Measurements from ENCODE around the gene DLL4. TPM values are rescaled to one million over a fixed set of nuclear protein-coding genes. Genes with fewer than 3 reads are reported as not detected.
A peak's percentile ranks its signal among the peaks of the same experiment; 100 is the strongest.

DLL4 gene
- total RNA-seq, 1 experiment from 2014 or later = not detected

GRCh38 chr15:40900256-40901052 is 28.7 kb upstream of the DLL4 start:
- Histone ChIP-seq H3K27me3 (ENCODE audit: control insufficient read depth, insufficient read depth, low read length) (no peaks in the 10 kb centered on the region), H3K36me3 (replicated peaks; ENCODE audit: control insufficient read depth, insufficient read depth, low read length) (peaks cover 36% of the 10 kb centered on the region), H3K4me3 (ENCODE audit: insufficient read depth, low read depth, low read length) (no peak overlapping the region)
- DNase-seq = peak; percentile 39

GRCh38 chr15:40901053-40901443 is 28.1 kb upstream of the DLL4 start:
- Histone ChIP-seq H3K36me3 (replicated peaks; ENCODE audit: control insufficient read depth, insufficient read depth, low read length) (peaks cover 32% of the 10 kb centered on the region), H3K27me3 (ENCODE audit: control insufficient read depth, insufficient read depth, low read length) (no peaks in the 10 kb centered on the region), H3K4me3 (ENCODE audit: insufficient read depth, low read depth, low read length) (no peak overlapping the region)
- DNase-seq = no peak

- Histone ChIP-seq H3K36me3 (replicated peaks; ENCODE audit: control insufficient read depth, insufficient read depth, low read length) (peaks cover 28% of the 10 kb centered on the region), H3K27me3 (ENCODE audit: control insufficient read depth, insufficient read depth, low read length) (no peaks in the 10 kb centered on the region), H3K4me3 (ENCODE audit: insufficient read depth, low read depth, low read length) (no peak overlapping the region)
- peak; percentile 45 for DNase-seq
These were observed 26.3 kb upstream of the DLL4 start for GRCh38 chr15:40902605-40903561.

GRCh38 chr15:40904552-40905201 is 24.5 kb upstream of the DLL4 start:
- no peak overlapping the region for H3K4me3 ChIP-seq (ENCODE audit: insufficient read depth, low read depth, low read length)
- DNase-seq = peak; percentile 4
- no peaks in the 10 kb centered on the region for H3K27me3 ChIP-seq (ENCODE audit: control insufficient read depth, insufficient read depth, low read length)
- peaks cover 23% of the 10 kb centered on the region for H3K36me3 ChIP-seq (replicated peaks; ENCODE audit: control insufficient read depth, insufficient read depth, low read length)

GRCh38 chr15:40906091-40906990 is 22.8 kb upstream of the DLL4 start:
- H3K4me3 ChIP-seq (ENCODE audit: insufficient read depth, low read depth, low read length) = peak overlapping the region; percentile 47
- H3K27me3 ChIP-seq (ENCODE audit: control insufficient read depth, insufficient read depth, low read length) = no peaks in the 10 kb centered on the region
- H3K36me3 ChIP-seq (replicated peaks; ENCODE audit: control insufficient read depth, insufficient read depth, low read length) = peaks cover 11% of the 10 kb centered on the region
- DNase-seq = peak; percentile 99

GRCh38 chr15:40906991-40907802 is 21.9 kb upstream of the DLL4 start:
- no peaks in the 10 kb centered on the region for H3K27me3 ChIP-seq (ENCODE audit: control insufficient read depth, insufficient read depth, low read length)
- peaks cover 11% of the 10 kb centered on the region for H3K36me3 ChIP-seq (replicated peaks; ENCODE audit: control insufficient read depth, insufficient read depth, low read length)
- peak overlapping the region; percentile 47 for H3K4me3 ChIP-seq (ENCODE audit: insufficient read depth, low read depth, low read length)
- DNase-seq = peak; percentile 50

- Histone ChIP-seq H3K36me3 (replicated peaks; ENCODE audit: control insufficient read depth, insufficient read depth, low read length) (peaks cover 9% of the 10 kb centered on the region), H3K27me3 (ENCODE audit: control insufficient read depth, insufficient read depth, low read length) (no peaks in the 10 kb centered on the region), H3K4me3 (ENCODE audit: insufficient read depth, low read depth, low read length) (no peak overlapping the region)
- no peak for DNase-seq
These were observed 21.0 kb upstream of the DLL4 start for GRCh38 chr15:40908095-40908494.

GRCh38 chr15:40909662-40910630 is 19.2 kb upstream of the DLL4 start:
- H3K4me3 ChIP-seq (ENCODE audit: insufficient read depth, low read depth, low read length) = no peak overlapping the region
- DNase-seq = no peak
- no peaks in the 10 kb centered on the region for H3K27me3 ChIP-seq (ENCODE audit: control insufficient read depth, insufficient read depth, low read length)
- peaks cover under 1% of the 10 kb centered on the region; the same call in 1 of the 2 replicates for H3K36me3 ChIP-seq (replicated peaks; ENCODE audit: control insufficient read depth, insufficient read depth, low read length)

GRCh38 chr15:40911141-40911540 is 18.0 kb upstream of the DLL4 start:
- DNase-seq = peak; percentile 88
- no peak overlapping the region for H3K4me3 ChIP-seq (ENCODE audit: insufficient read depth, low read depth, low read length)
- no peaks in the 10 kb centered on the region for H3K27me3 ChIP-seq (ENCODE audit: control insufficient read depth, insufficient read depth, low read length)
- H3K36me3 ChIP-seq (replicated peaks; ENCODE audit: control insufficient read depth, insufficient read depth, low read length) = no peaks in the 10 kb centered on the region

GRCh38 chr15:40911693-40912092 is 17.4 kb upstream of the DLL4 start:
- H3K4me3 ChIP-seq (ENCODE audit: insufficient read depth, low read depth, low read length) = no peak overlapping the region
- H3K36me3 ChIP-seq (replicated peaks; ENCODE audit: control insufficient read depth, insufficient read depth, low read length) = no peaks in the 10 kb centered on the region
- DNase-seq = no peak

GRCh38 chr15:40912478-40912877 is 16.7 kb upstream of the DLL4 start:
- H3K4me3 ChIP-seq (ENCODE audit: insufficient read depth, low read depth, low read length) = no peak overlapping the region
- no peak for DNase-seq
- no peaks in the 10 kb centered on the region for H3K36me3 ChIP-seq (replicated peaks; ENCODE audit: control insufficient read depth, insufficient read depth, low read length)
- no peaks in the 10 kb centered on the region; the same call in 1 of the 2 replicates for H3K27me3 ChIP-seq (ENCODE audit: control insufficient read depth, insufficient read depth, low read length)

More at GRCh38 chr15:40911693-40912092, 17.4 kb upstream of the DLL4 start:
- no peaks in the 10 kb centered on the region for H3K27me3 ChIP-seq (ENCODE audit: control insufficient read depth, insufficient read depth, low read length)

- H3K36me3 ChIP-seq (replicated peaks; ENCODE audit: control insufficient read depth, insufficient read depth, low read length) = no peaks in the 10 kb centered on the region
- no peak for DNase-seq
- H3K27me3 ChIP-seq (ENCODE audit: control insufficient read depth, insufficient read depth, low read length) = no peaks in the 10 kb centered on the region; the same call in 1 of the 2 replicates
- H3K4me3 ChIP-seq (ENCODE audit: insufficient read depth, low read depth, low read length) = no peak overlapping the region
These were observed 15.1 kb upstream of the DLL4 start for GRCh38 chr15:40914013-40914412.
